ENCODE measurements around the gene USP38. TPM values are rescaled to one million over a fixed set of nuclear protein-coding genes. Genes with fewer than 3 reads are reported as not detected.

Gene USP38
- total RNA-seq, 1 donor from 2014 or later = 6.7 TPM

- no peaks in the 10 kb centered on the region for H3K9me3 ChIP-seq
- no peak for TF ChIP-seq CTCF (IDR thresholded peaks at IDR 0.05)
- H3K4me3 ChIP-seq = no peak overlapping the region
- H3K27ac ChIP-seq = no peak overlapping the region
- H3K4me1 ChIP-seq = no peaks in the 10 kb centered on the region
- no peaks in the 10 kb centered on the region for H3K36me3 ChIP-seq
- DNase-seq (ENCODE audit: low spot score in 2 of 2) = no peak
- H3K27me3 ChIP-seq = no peaks in the 10 kb centered on the region
- intact Hi-C loops (cut with DNase I) = no loop called here
Measured at GRCh38 chr4:143248827-143249226, 64.1 kb downstream of the USP38 start.

GRCh38 chr4:143250617-143251016 is 65.9 kb downstream of the USP38 start:
- H3K27ac ChIP-seq = no peak overlapping the region
- no peak for TF ChIP-seq CTCF (IDR thresholded peaks at IDR 0.05)
- intact Hi-C loops (cut with DNase I) = no loop called here
- no peaks in the 10 kb centered on the region for H3K9me3 ChIP-seq
- H3K27me3 ChIP-seq = no peaks in the 10 kb centered on the region
- H3K4me1 ChIP-seq = no peaks in the 10 kb centered on the region
- no peak for DNase-seq (ENCODE audit: low spot score in 2 of 2)
- H3K4me3 ChIP-seq = no peak overlapping the region
- no peaks in the 10 kb centered on the region for H3K36me3 ChIP-seq

- Histone ChIP-seq H3K9me3 (no peaks in the 10 kb centered on the region), H3K4me1 (no peaks in the 10 kb centered on the region), H3K27me3 (no peaks in the 10 kb centered on the region), H3K4me3 (no peak overlapping the region), H3K36me3 (no peaks in the 10 kb centered on the region), H3K27ac (no peak overlapping the region)
- no peak for DNase-seq (ENCODE audit: low spot score in 2 of 2)
- TF ChIP-seq CTCF (IDR thresholded peaks at IDR 0.05) = no peak
- intact Hi-C loops (cut with DNase I) = no loop called here
Measured at GRCh38 chr4:143251348-143251747, 66.6 kb downstream of the USP38 start.

- no peaks in the 10 kb centered on the region for H3K36me3 ChIP-seq
- H3K27me3 ChIP-seq = no peaks in the 10 kb centered on the region
- intact Hi-C loops (cut with DNase I) = no loop called here
- no peak overlapping the region for H3K27ac ChIP-seq
- no peak for DNase-seq (ENCODE audit: low spot score in 2 of 2)
- no peaks in the 10 kb centered on the region for H3K9me3 ChIP-seq
- H3K4me1 ChIP-seq = no peaks in the 10 kb centered on the region
- H3K4me3 ChIP-seq = no peak overlapping the region
- no peak for TF ChIP-seq CTCF (IDR thresholded peaks at IDR 0.05)
Measured at GRCh38 chr4:143251779-143252178, 67.1 kb downstream of the USP38 start.

- DNase-seq (ENCODE audit: low spot score in 2 of 2) = no peak
- no peaks in the 10 kb centered on the region for H3K4me1 ChIP-seq
- no peaks in the 10 kb centered on the region for H3K36me3 ChIP-seq
- H3K27me3 ChIP-seq = no peaks in the 10 kb centered on the region
- no peak overlapping the region for H3K4me3 ChIP-seq
- H3K9me3 ChIP-seq = no peaks in the 10 kb centered on the region
- H3K27ac ChIP-seq = no peak overlapping the region
- TF ChIP-seq CTCF (IDR thresholded peaks at IDR 0.05) = no peak
- intact Hi-C loops (cut with DNase I) = no loop called here
Measured at GRCh38 chr4:143252478-143252877, 67.8 kb downstream of the USP38 start.

- H3K27me3 ChIP-seq = no peaks in the 10 kb centered on the region
- H3K4me3 ChIP-seq = no peak overlapping the region
- H3K4me1 ChIP-seq = no peaks in the 10 kb centered on the region
- TF ChIP-seq CTCF (IDR thresholded peaks at IDR 0.05) = no peak
- no peaks in the 10 kb centered on the region for H3K36me3 ChIP-seq
- intact Hi-C loops (cut with DNase I) = no loop called here
- no peak for DNase-seq (ENCODE audit: low spot score in 2 of 2)
- no peaks in the 10 kb centered on the region for H3K9me3 ChIP-seq
- no peak overlapping the region for H3K27ac ChIP-seq
Measured at GRCh38 chr4:143253166-143253565, 68.4 kb downstream of the USP38 start.

Measured in ascending aorta (tissue), 2 donors.